OCI-LY3 (cell line): ENCODE results near the gene STPG4.
"Not testable (repeated sequence)": the region's sequence is repeated elsewhere in the genome, so short reads cannot be mapped to it uniquely, and the experiment has no call there.

Source experiments
- CTCF ChIP-seq: fragments of 200-600, 300-600 bp; sonication (generic); IDR thresholded peaks from 2 replicates; pipeline ENCODE4 v1.5.1; 2014; ENCODE audit warnings: antibody characterized with exemption, low read length, low read depth
- EZH2phosphoT487 ChIP-seq: fragments of 200-600 bp; shearing (Covaris generic); IDR thresholded peaks from 2 replicates; pipeline ENCODE4 v1.6.1; 2018; ENCODE audit warnings: antibody characterized with exemption, mixed run types, low read depth

- TF ChIP-seq CTCF, EZH2phosphoT487: not testable (repeated sequence)
Measured at GRCh38 chr2:47185098-47185497, 30.0 kb upstream of the STPG4 start.
